HG03066 (cell line): ENCODE measurements around the gene OR8D2.
"Not testable (repeated sequence)": the region's sequence is repeated elsewhere in the genome, so short reads cannot be mapped to it uniquely, and the experiment has no call there.

Source experiments
- ATAC-seq: cut with Tn5 transposase; IDR thresholded peaks from one replicate; pipeline ENCODE4 v1.9.1; 2021; ENCODE audit warnings: low read depth; ENCODE audit not compliant: unreplicated experiment

Gene OR8D2

GRCh38 chr11:124294687-124295086 is 25.3 kb downstream of the OR8D2 start:
- ATAC-seq = no peak

- ATAC-seq = no peak
Observed at GRCh38 chr11:124285610-124286344, 34.2 kb downstream of the OR8D2 start.

DNA sequence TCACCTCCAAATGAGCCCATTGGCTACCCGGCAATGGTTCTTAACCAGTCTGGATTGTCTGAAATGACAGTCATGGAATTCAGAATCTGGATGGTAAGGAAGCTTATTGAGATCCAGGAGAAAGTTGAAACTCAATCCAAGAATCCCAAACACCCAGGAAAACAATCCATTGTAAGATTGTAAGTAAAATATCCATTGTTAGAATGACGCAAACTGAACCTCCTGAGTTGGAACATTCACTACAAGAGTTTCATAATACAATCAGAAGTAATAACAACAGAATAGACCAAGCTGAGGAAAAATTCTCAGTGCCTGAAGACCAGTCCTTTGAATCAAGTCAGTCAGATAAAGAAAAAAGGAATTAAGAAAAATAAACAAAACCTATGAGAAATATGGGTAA is 41.7 kb downstream of the OR8D2 start:
- ATAC-seq = no peak

GRCh38 chr11:124277804-124278203 is 42.2 kb downstream of the OR8D2 start:
- ATAC-seq = no peak

GRCh38 chr11:124277207-124277606 is 42.8 kb downstream of the OR8D2 start:
- ATAC-seq = no peak

- ATAC-seq = no peak
Observed at GRCh38 chr11:124276081-124276480, 43.9 kb downstream of the OR8D2 start.

DNA sequence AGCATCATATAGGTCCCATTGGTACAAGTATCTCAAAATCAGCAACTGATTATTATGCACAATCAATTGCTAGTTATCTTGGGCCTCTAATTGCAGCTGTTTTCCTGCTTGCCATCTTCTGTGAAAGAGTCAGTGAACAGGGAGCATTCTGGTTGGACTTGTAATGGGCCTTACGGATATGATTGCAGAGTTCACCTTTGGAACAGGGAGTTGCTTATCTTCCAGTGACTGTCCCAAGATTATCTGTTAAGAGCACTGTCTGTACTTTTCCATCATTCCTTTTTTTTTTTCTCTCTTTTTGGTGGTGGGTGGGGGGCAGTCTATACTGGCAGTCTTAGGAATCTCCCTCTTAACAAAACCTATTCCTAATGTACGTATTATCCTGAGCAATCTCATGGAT is 46.0 kb downstream of the OR8D2 start:
- no peak for ATAC-seq

GRCh38 chr11:124270886-124271285 is 49.1 kb downstream of the OR8D2 start:
- ATAC-seq = not testable (repeated sequence)
